HTERT RPE-1 (cell line): ENCODE measurements around the gene DEF6.

Experiments
- in situ Hi-C: fragments of 300-500 bp; cut with MboI; formaldehyde crosslinking; loops from 4 replicates; pipeline ENCODE4 v1.14.3; 2020; ENCODE audit warnings: low sequenced_read_pairs

DEF6 gene

GRCh38 chr6:35370124-35370741 is 72.6 kb downstream of the DEF6 start:
- in situ Hi-C loops: no loop called here

DNA sequence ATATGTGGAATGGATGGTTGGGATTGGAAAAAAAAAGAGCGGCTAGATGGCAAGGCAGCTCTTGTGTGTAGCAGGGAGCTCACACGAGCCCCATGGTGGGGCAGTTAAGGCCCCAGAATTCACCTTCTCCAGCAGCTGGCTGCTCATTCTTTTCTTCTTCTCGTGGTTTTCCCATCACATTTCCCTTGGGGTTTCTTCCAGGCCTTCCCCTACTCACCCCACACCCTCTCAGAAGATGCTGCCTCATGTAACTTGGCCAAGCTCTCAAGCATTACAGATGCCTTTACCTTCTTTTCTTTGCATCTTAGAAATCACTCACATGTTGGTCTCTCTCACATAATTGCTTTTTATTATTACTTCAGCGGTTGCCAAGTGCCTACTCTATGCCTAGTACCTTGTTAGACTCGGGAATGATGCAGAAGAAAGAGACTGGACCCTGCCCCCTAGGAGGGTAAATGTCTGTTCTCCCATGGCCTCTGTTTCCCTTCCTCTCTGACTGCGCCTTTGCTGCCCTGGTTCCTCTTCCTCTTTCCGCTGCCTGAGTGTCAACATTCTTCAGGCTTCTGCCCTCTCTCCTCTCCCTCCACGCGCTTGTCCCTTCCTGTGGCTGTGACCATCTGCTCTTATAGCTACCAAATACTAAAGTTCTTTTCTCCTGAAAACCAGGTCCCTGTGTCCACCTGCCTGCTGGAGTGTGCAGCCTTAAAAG is 73.3 kb downstream of the DEF6 start:
- in situ Hi-C loops: no loop called here
